ENCODE data around the gene NDUFV1.

- TF ChIP-seq EGR1 (IDR thresholded peaks at IDR 0.05; ENCODE audit: low read depth) (no peak), SIN3A (IDR thresholded peaks at IDR 0.05; ENCODE audit: low read depth) (no peak), EZH2phosphoT487 (IDR thresholded peaks at IDR 0.05; ENCODE audit: borderline replicate concordance) (no peak), CTCF (IDR thresholded peaks at IDR 0.05 in 2 of 3, conservative IDR thresholded peaks at IDR 0.05 in 1 of 3; ENCODE audit: borderline replicate concordance in 1 of 3, insufficient read depth in 1 of 3, low read depth in 2 of 3, low read length in 2 of 3) (no peak), POLR2A (IDR thresholded peaks at IDR 0.05; ENCODE audit: borderline replicate concordance, extremely low read depth, insufficient read depth, insufficient read length) (no peak), POLR2AphosphoS5 (IDR thresholded peaks at IDR 0.05; ENCODE audit: low read depth, low read length) (no peak)
Observed at GRCh38 chr11:67601098-67601497, 5.6 kb upstream of the NDUFV1 start.

Data from HCT116 (cell line).